Caki2 (cell line): ENCODE results near the gene NIT2. TPM values are rescaled to one million over a fixed set of nuclear protein-coding genes. Genes with fewer than 3 reads are reported as not detected.

Source experiments
- total RNA-seq: library from RNA; depleted of rRNA; stranded (reverse); fragments of >200 nt; shearing (Covaris generic); gene quantifications from 2 replicates; pipeline ENCODE4 v1.2.3, GENCODE V29; 2014; ENCODE audit warnings: low replicate concordance; rRNA removed

NIT2 gene
- total RNA-seq, 1 experiment from 2014 or later, result 109 TPM

Other genes with a start within 250 kb of the NIT2 start
- not detected in 2 replicates for gene FILIP1L, start 220.3 kb upstream of the NIT2 start, total RNA-seq
- gene TBC1D23, start 73.8 kb upstream of the NIT2 start, total RNA-seq, result 7.0 and 8.9 TPM in 2 replicates
- 28.0 and 42.6 TPM in 2 replicates for gene TOMM70, start 66.3 kb downstream of the NIT2 start, total RNA-seq
- gene LNP1, start 66.8 kb downstream of the NIT2 start, total RNA-seq, result 10.8 TPM in 2 replicates
- 13.0 and 24.5 TPM in 2 replicates for gene TMEM45A, start 157.9 kb downstream of the NIT2 start, total RNA-seq